ENCODE measurements around the gene CBR3.

GRCh38 chr21:36178349-36178748 lies 43.5 kb downstream of the CBR3 start:
- TF ChIP-seq POLR2AphosphoS5 (IDR thresholded peaks at IDR 0.05; ENCODE audit: borderline replicate concordance, low read depth, low read length) (no peak), EZH2 (IDR thresholded peaks at IDR 0.05) (no peak), FOXP2 (optimal IDR thresholded peaks at IDR 0.05; ENCODE audit: control extremely low read depth, extremely low read length, insufficient read depth) (no peak)
